H1 (cell line): Measurements from ENCODE around the gene UVRAG. TPM values are rescaled to one million over a fixed set of nuclear protein-coding genes. Genes with fewer than 3 reads are reported as not detected.

Experiments used
- CTCF ChIA-PET: fragments of 300-600 bp; sonication (Branson Sonifier 250); formaldehyde crosslinking; loops from one replicate; lab custom pipeline; 2021; ENCODE audit not compliant: partially characterized antibody; lab: Charles Lee
- POLR2A ChIA-PET: fragments of 300-600 bp; sonication (Branson Sonifier 250); formaldehyde crosslinking; loops from one replicate; lab custom pipeline; 2021; ENCODE audit warnings: inconsistent platforms; ENCODE audit not compliant: partially characterized antibody; lab: Charles Lee
- DNase-seq, 2 experiments: peaks; one replicate each; pipeline versions ENCODE4 v3.0.0 to v3.0.0-alpha.2; 2010 to 2022; ENCODE audit warnings: low spot score in 2 of 2, low read depth in 1 of 2, mixed read lengths in 1 of 2
- FAIRE-seq: peaks from 2 replicates; lab custom pipeline; 2011; peaks lifted over from hg19 to GRCh38; lab: Jason Lieb, UNC
- H2AFZ ChIP-seq: 2 replicates; pipeline ENCODE4 v1.8.1; 2012; ENCODE audit warnings: low read length, inconsistent platforms
- H2AK5ac ChIP-seq: 2 replicates; pipeline ENCODE4 v1.6.1; 2013; ENCODE audit warnings: low read depth, low read length
- H2BK120ac ChIP-seq: replicated peaks from 2 replicates; pipeline ENCODE3; 2013; ENCODE audit warnings: low read depth, low read length, inconsistent platforms
- H2BK12ac ChIP-seq: 2 replicates; pipeline ENCODE4 v1.6.1; 2013; ENCODE audit warnings: low read depth, low read length
- H2BK15ac ChIP-seq: 2 replicates; pipeline ENCODE4 v1.6.1; 2013; ENCODE audit warnings: low read length
- H2BK20ac ChIP-seq: 2 replicates; pipeline ENCODE4 v1.6.1; 2013; ENCODE audit warnings: low read length
- H2BK5ac ChIP-seq: 2 replicates; pipeline ENCODE4 v1.6.1; 2013; ENCODE audit warnings: low read depth, low read length
- H3K14ac ChIP-seq: 2 replicates; pipeline ENCODE4 v1.6.1; 2013; ENCODE audit warnings: inconsistent platforms; ENCODE audit not compliant: insufficient read length
- H3K18ac ChIP-seq: 2 replicates; pipeline ENCODE4 v1.6.1; 2013; ENCODE audit warnings: low read length; ENCODE audit errors: extremely low read depth
- H3K23ac ChIP-seq: 2 replicates; pipeline ENCODE4 v1.6.1; 2013; ENCODE audit warnings: inconsistent platforms; ENCODE audit not compliant: insufficient read length
- H3K23me2 ChIP-seq: 2 replicates; pipeline ENCODE4 v1.6.1; 2013; ENCODE audit warnings: low read depth, low read length
- H3K27ac ChIP-seq: 2 replicates; pipeline ENCODE4 v1.6.1; 2011; ENCODE audit warnings: low read depth, low read length, inconsistent platforms
- H3K27me3 ChIP-seq, 4 experiments: replicated peaks in 1 of 4; 1 replicate in 1 of 4; 2 replicates in 3 of 4; pipeline versions ENCODE4 v1.6.1 to v1.8.1; 2011 to 2013; ENCODE audit warnings: low read length in 3 of 4, mild to moderate bottlenecking in 3 of 4, inconsistent platforms in 2 of 4, mixed read lengths in 2 of 4, moderate library complexity in 1 of 4; ENCODE audit not compliant: control insufficient read depth in 3 of 4, insufficient read depth in 3 of 4; ENCODE audit errors: extremely low read depth in 1 of 4
- H3K36me3 ChIP-seq, 4 experiments: 2 replicates each; pipeline versions ENCODE4 v1.6.1 to v1.8.1; 2011 to 2013; ENCODE audit warnings: mild to moderate bottlenecking in 4 of 4, low read length in 3 of 4, moderate library complexity in 2 of 4, control low read depth in 1 of 4, inconsistent platforms in 1 of 4; ENCODE audit not compliant: insufficient read depth in 4 of 4, control insufficient read depth in 2 of 4
- H3K4ac ChIP-seq: replicated peaks from 2 replicates; pipeline ENCODE3; 2013; ENCODE audit warnings: low read length, low read depth, mixed read lengths, inconsistent platforms; ENCODE audit not compliant: insufficient read length
- H3K4me1 ChIP-seq, 4 experiments: replicated peaks in 1 of 4; 1 replicate in 1 of 4; 2 replicates in 3 of 4; pipeline versions ENCODE4 v1.6.1 to v1.8.1; 2011 to 2013; ENCODE audit warnings: low read length in 3 of 4, inconsistent platforms in 2 of 4, mixed read lengths in 1 of 4; ENCODE audit not compliant: insufficient read depth in 4 of 4, control insufficient read depth in 3 of 4
- H3K4me2 ChIP-seq, 2 experiments: 2 replicates each; pipeline versions ENCODE4 v1.6.1 to v1.8.1; 2011 to 2013; ENCODE audit warnings: low read depth in 2 of 2, low read length in 2 of 2, control low read depth in 1 of 2, inconsistent platforms in 1 of 2, mild to moderate bottlenecking in 1 of 2; ENCODE audit not compliant: insufficient read depth in 1 of 2
- H3K4me3 ChIP-seq, 4 experiments: fragments of 200-600, 300-600 bp in 1 of 4; sonication (generic), shearing (Covaris generic), sonication (Bioruptor Twin) in 1 of 4; 2 replicates each; pipeline versions ENCODE4 v1.5.1 to v1.8.1; 2011 to 2016; ENCODE audit warnings: low read length in 4 of 4, low read depth in 3 of 4, control low read depth in 2 of 4, inconsistent platforms in 2 of 4, mild to moderate bottlenecking in 2 of 4, mixed read lengths in 1 of 4, moderate library complexity in 1 of 4; ENCODE audit not compliant: insufficient read depth in 2 of 4; ENCODE audit errors: extremely low read depth in 1 of 4
- H3K56ac ChIP-seq: replicated peaks from 2 replicates; pipeline ENCODE3; 2013; ENCODE audit warnings: low read depth, mild to moderate bottlenecking, mixed read lengths, low read length, inconsistent platforms; ENCODE audit not compliant: insufficient read length
- H3K79me1 ChIP-seq: 2 replicates; pipeline ENCODE4 v1.6.1; 2013; ENCODE audit warnings: low read depth, low read length, control low read depth
- H3K79me2 ChIP-seq, 2 experiments: 2 replicates each; pipeline versions ENCODE4 v1.6.1 to v1.8.1; 2012 to 2013; ENCODE audit warnings: low read length in 2 of 2, mild to moderate bottlenecking in 2 of 2, inconsistent platforms in 1 of 2; ENCODE audit not compliant: insufficient read depth in 2 of 2, control insufficient read depth in 1 of 2
- H3K9ac ChIP-seq, 4 experiments: replicated peaks in 1 of 4; 1 replicate in 1 of 4; 2 replicates in 3 of 4; pipeline versions ENCODE4 v1.6.1 to v1.8.1; 2011 to 2013; ENCODE audit warnings: low read depth in 3 of 4, low read length in 3 of 4, control low read depth in 2 of 4, mild to moderate bottlenecking in 2 of 4, moderate library complexity in 2 of 4, inconsistent platforms in 1 of 4; ENCODE audit errors: extremely low read depth in 1 of 4
- H3K9me3 ChIP-seq, 2 experiments: 2 replicates each; pipeline versions ENCODE4 v1.6.1 to v1.8.1; 2012 to 2013; ENCODE audit warnings: mild to moderate bottlenecking in 2 of 2, moderate library complexity in 2 of 2, control low read depth in 1 of 2, inconsistent platforms in 1 of 2, low read depth in 1 of 2, low read length in 1 of 2, mixed read lengths in 1 of 2; ENCODE audit not compliant: insufficient read depth in 2 of 2
- H4K20me1 ChIP-seq, 2 experiments: replicated peaks in 1 of 2; 2 replicates each; pipeline versions ENCODE3 to v1.8.1; 2011 to 2013; ENCODE audit warnings: inconsistent platforms in 2 of 2, low read length in 2 of 2, mild to moderate bottlenecking in 1 of 2; ENCODE audit not compliant: insufficient read depth in 2 of 2, control insufficient read depth in 1 of 2
- H4K5ac ChIP-seq: 2 replicates; pipeline ENCODE4 v1.6.1; 2013; ENCODE audit warnings: low read length, low read depth, mixed read lengths, inconsistent platforms; ENCODE audit not compliant: insufficient read length
- H4K8ac ChIP-seq: 2 replicates; pipeline ENCODE4 v1.8.0; 2013; ENCODE audit warnings: mild to moderate bottlenecking, moderate library complexity, low read length, inconsistent platforms; ENCODE audit not compliant: insufficient read depth; ENCODE audit errors: extremely low read depth
- H4K91ac ChIP-seq: replicated peaks from 2 replicates; pipeline ENCODE3; 2013; ENCODE audit warnings: low read length, mixed read lengths, inconsistent platforms; ENCODE audit not compliant: insufficient read length
- EZH2 ChIP-seq: fragments of 200-600 bp; sonication (generic); IDR thresholded peaks from 2 replicates; pipeline ENCODE4 v1.7.1; 2012; ENCODE audit warnings: low read depth, mild to moderate bottlenecking, moderate library complexity, low read length, inconsistent platforms; ENCODE audit not compliant: severe bottlenecking
- KDM4A ChIP-seq: IDR thresholded peaks from one replicate; pipeline ENCODE4 v1.7.1; 2012; ENCODE audit warnings: low read depth, mild to moderate bottlenecking, moderate library complexity, low read length, inconsistent platforms; ENCODE audit not compliant: severe bottlenecking
- PHF8 ChIP-seq: fragments of 200-600 bp; sonication (generic); conservative IDR thresholded peaks from 2 replicates; pipeline ENCODE4 v1.7.1; 2012; ENCODE audit warnings: low read depth, mild to moderate bottlenecking, inconsistent platforms, low read length, moderate library complexity
- POLR2A ChIP-seq, 2 experiments: IDR thresholded peaks; 1 replicate in 1 of 2; 2 replicates in 1 of 2; pipeline ENCODE4 v1.6.1; 2011; ENCODE audit warnings: low read depth in 2 of 2, low read length in 2 of 2, mild to moderate bottlenecking in 2 of 2; ENCODE audit errors: control extremely low read depth in 1 of 2
- RNF2 ChIP-seq: fragments of 200-900, 300-1000 bp; sonication (generic); IDR thresholded peaks from 2 replicates; pipeline ENCODE4 v1.7.1; 2016; ENCODE audit warnings: borderline replicate concordance, low read depth, mild to moderate bottlenecking, antibody characterized with exemption, low read length; ENCODE audit not compliant: poor library complexity, severe bottlenecking; ENCODE audit errors: missing control alignments
- SAP30 ChIP-seq: fragments of 300-600 bp; sonication (generic); IDR thresholded peaks from 2 replicates; pipeline ENCODE4 v1.7.1; 2012; ENCODE audit warnings: low read length, moderate library complexity, mild to moderate bottlenecking, inconsistent platforms; ENCODE audit not compliant: insufficient read depth, insufficient replicate concordance
- SUZ12 ChIP-seq: fragments of 200-600 bp; sonication (generic); IDR thresholded peaks from 2 replicates; pipeline ENCODE4 v1.6.1; 2012; ENCODE audit warnings: mild to moderate bottlenecking, inconsistent platforms, low read length, moderate library complexity, mixed read lengths
- WGBS, 2 experiments: shearing (Covaris generic) in 1 of 2; methylation state at CpG; one replicate each; pipeline versions ENCODE4 v1.1.6 to v1.1.7; 2013 to 2015; ENCODE audit warnings: low lambda C conversion rate in 2 of 2, mixed read lengths in 2 of 2, inconsistent platforms in 1 of 2, low coverage in 1 of 2, missing lambda C conversion rate in 1 of 2; ENCODE audit not compliant: insufficient replicate concordance in 2 of 2, insufficient coverage in 1 of 2, insufficient read length in 1 of 2; ENCODE audit errors: extremely low coverage in 1 of 2, missing lambda C conversion rate in 1 of 2; 5-methylcytosine and 5-hydroxymethylcytosine counted together
- polyA plus RNA-seq, 7 experiments: library from polyadenylated mRNA; depleted of rRNA in 3 of 7; stranded (reverse) in 5 of 7; unstranded in 2 of 7; fragments of >200 nt in 5 of 7; fragments of 200-250 nt in 2 of 7; gene quantifications; 1 replicate in 5 of 7; 2 replicates in 1 of 7; 4 replicates in 1 of 7; pipeline versions ENCODE4 v1.2.1 to v1.2.3, GENCODE V29; 2011 to 2013; ENCODE audit warnings: missing spikeins in 2 of 7, mixed read lengths in 2 of 7
- total RNA-seq: library from RNA; stranded (reverse); fragmentation: NEBNext Ultra II Directional; extraction: Animal tissue kit (Norgen Biotek cat#: 25700); gene quantifications from 2 replicates; pipeline ENCODE4 v1.2.1, GENCODE V29; 2021

Gene UVRAG
- total and polyA plus RNA-seq, 2 of the 8 experiments (the other 6 are each of a cell fraction or from before 2014, with no cell fraction given): 5.5 to 14.7 TPM

- peaks cover 6% of the 10 kb centered on the region; the same call in 1 of the 2 replicates for H3K23me2 ChIP-seq
- peak in 1 of 2 experiments; percentile 63 for DNase-seq
- no peak overlapping the region; the same call in 1 of the 2 replicates for H2BK15ac ChIP-seq
- no peak overlapping the region for H3K4ac ChIP-seq
- no peak overlapping the region for H3K14ac ChIP-seq
- POLR2A ChIA-PET: interaction anchor here (0.6 to 1.8 kb wide), 7 partner anchors 23 to 550 kb away, joined by 3 to 5 read pairs (median 3); partner anchors contain the start of gene UVRAG
- H4K91ac ChIP-seq: no peak overlapping the region
- H2BK12ac ChIP-seq: peak overlapping the region; percentile 68; the same call in 1 of the 2 replicates
- CTCF ChIA-PET: interaction anchor here (0.6 to 2.7 kb wide), 9 partner anchors 8 to 550 kb away, joined by 3 to 7 read pairs (median 3); no protein-coding TSS in a partner anchor
- no peaks in the 10 kb centered on the region for H4K20me1 ChIP-seq
- no peak overlapping the region for H3K56ac ChIP-seq
- H2AFZ ChIP-seq: no peak overlapping the region; the same call in 1 of the 2 replicates
- no peak overlapping the region for H3K9ac ChIP-seq
- H3K18ac ChIP-seq: peak overlapping the region; percentile 90; the same call in 1 of the 2 replicates
- WGBS, 2 experiments: 12% methylated on average over 35 of the region's 46 CpGs; no CpG with 5 or more reads in 1 of the 2 experiments
- no peak overlapping the region for H3K27ac ChIP-seq
- H2BK120ac ChIP-seq: no peak overlapping the region
- H3K23ac ChIP-seq: no peak overlapping the region
- no peaks in the 10 kb centered on the region for H3K36me3 ChIP-seq
- H3K79me1 ChIP-seq: no peaks in the 10 kb centered on the region
- H3K27me3 ChIP-seq: peaks cover 14 to 54% (median 37%) of the 10 kb centered on the region in 4 experiments
- H3K4me3 ChIP-seq: peak overlapping the region; percentile 26 to 63 (median 32)
- no peak for FAIRE-seq
- H3K4me2 ChIP-seq: peak overlapping the region; percentile 89 to 95
- 0 out of 2 replicates have a peak overlapping the region, but pooled peaks have one; percentile 67 for H2BK20ac ChIP-seq
- no peaks in the 10 kb centered on the region for H3K79me2 ChIP-seq
- no peak overlapping the region for H4K5ac ChIP-seq
- H3K9me3 ChIP-seq: peaks cover 0 to 2% of the 10 kb centered on the region in 2 experiments; a peak in 1 of 4 replicates
- H2BK5ac ChIP-seq: no peak overlapping the region
- TF ChIP-seq RNF2 (peak; percentile 23), KDM4A (peak; percentile 82), SAP30 (no peak), SUZ12 (peak; percentile 52; the same call in 1 of the 2 replicates), PHF8 (0 out of 2 replicates have a peak, but pooled peaks have one; percentile 3), POLR2A (IDR thresholded peaks at IDR 0.05; ENCODE audit: control extremely low read depth in 1 of 2, low read depth in 2 of 2, low read length in 2 of 2) (no peak), EZH2 (peak; percentile 64)
- H3K4me1 ChIP-seq: peaks cover 0 to 16% (median 9%) of the 10 kb centered on the region in 4 experiments; a peak in 5 of 7 replicates
- peak overlapping the region; percentile 98 for H4K8ac ChIP-seq
- H2AK5ac ChIP-seq: 0 out of 2 replicates have a peak overlapping the region, but pooled peaks have one; percentile 0
Measured at GRCh38 chr11:75768909-75769771, 45.9 kb upstream of the UVRAG start.
